HepG2 (cell line): ENCODE data around the gene PCTP. TPM values are rescaled to one million over a fixed set of nuclear protein-coding genes. Genes with fewer than 3 reads are reported as not detected.

Experiments used
- ATAC-seq: fragments of 200-7000 bp; cut with Tn5 transposase; 3 replicates; pipeline ENCODE4 v1.9.1; 2020; ENCODE audit warnings: mild to moderate bottlenecking, moderate library complexity
- BruUV-seq: library from RNA; stranded (reverse); fragments of 400-500 nt; replicated peaks from 2 replicates; lab custom pipeline; 2021; lab: Mats Ljungman, UMichigan
- CTCF ChIA-PET: fragments of 300-600 bp; formaldehyde crosslinking; extraction: SDS; loops from one replicate; lab custom pipeline; 2021; ENCODE audit warnings: low total read pairs, inconsistent platforms, low intra/inter-chr PET ratio; lab: Yijun Ruan, JAX
- POLR2A ChIA-PET: fragments of 350-600 bp; sonication (Branson Sonifier 250); formaldehyde crosslinking; loops from one replicate; lab custom pipeline; 2020; ENCODE audit warnings: antibody characterized with exemption, inconsistent platforms; lab: Yijun Ruan, JAX
- DNase-seq: peaks from one replicate; pipeline ENCODE4 v3.0.0-alpha.2; 2015; ENCODE audit warnings: low spot score
- FAIRE-seq: peaks from 3 replicates; lab custom pipeline; 2011; peaks lifted over from hg19 to GRCh38; lab: Jason Lieb, UNC
- H2AFZ ChIP-seq: one replicate; pipeline ENCODE4 v1.6.1; 2011; ENCODE audit warnings: low read length, inconsistent platforms
- H3K27ac ChIP-seq: fragments of 300-600 bp; 3 replicates; pipeline ENCODE4 v1.8.0; 2011; ENCODE audit warnings: mixed run types, mild to moderate bottlenecking, mixed read lengths, low read length, inconsistent platforms; ENCODE audit not compliant: insufficient read depth; ENCODE audit errors: extremely low read length
- H3K27me3 ChIP-seq, 2 experiments: fragments of 200-600 bp in 1 of 2; 2 replicates in 1 of 2; 3 replicates in 1 of 2; pipeline versions ENCODE4 v1.6.0 to v1.8.0; 2011; ENCODE audit warnings: low read length in 2 of 2, mild to moderate bottlenecking in 2 of 2, moderate library complexity in 2 of 2, inconsistent platforms in 1 of 2; ENCODE audit not compliant: insufficient read depth in 2 of 2, control insufficient read depth in 1 of 2
- H3K36me3 ChIP-seq, 2 experiments: fragments of 200-600 bp in 1 of 2; replicated peaks in 1 of 2; 2 replicates in 1 of 2; 3 replicates in 1 of 2; pipeline versions ENCODE4 v1.5.1 to v1.8.0; 2011; ENCODE audit warnings: low read length in 2 of 2, inconsistent platforms in 1 of 2; ENCODE audit not compliant: insufficient read depth in 2 of 2, control insufficient read depth in 1 of 2
- H3K4me1 ChIP-seq: 2 replicates; pipeline ENCODE4 v1.5.1; 2012; ENCODE audit warnings: low read length, inconsistent platforms; ENCODE audit not compliant: insufficient read depth
- H3K4me2 ChIP-seq: 2 replicates; pipeline ENCODE4 v1.6.0; 2011; ENCODE audit warnings: low read depth, low read length, inconsistent platforms
- H3K4me3 ChIP-seq, 3 experiments: fragments of 200-600 bp in 1 of 3; sonication (generic), shearing (Covaris generic) in 1 of 3; replicated peaks in 1 of 3; 2 replicates each; pipeline ENCODE4 v1.5.1; 2011 to 2016; ENCODE audit warnings: low read length in 3 of 3, inconsistent platforms in 2 of 3, low read depth in 2 of 3, mild to moderate bottlenecking in 2 of 3, control low read depth in 1 of 3, mixed read lengths in 1 of 3; ENCODE audit not compliant: insufficient read depth in 1 of 3
- H3K79me2 ChIP-seq: one replicate; pipeline ENCODE4 v1.6.1; 2011; ENCODE audit warnings: low read length, inconsistent platforms; ENCODE audit not compliant: insufficient read depth
- H3K9ac ChIP-seq: 2 replicates; pipeline ENCODE4 v1.6.0; 2011; ENCODE audit warnings: mild to moderate bottlenecking, low read depth, low read length, inconsistent platforms; ENCODE audit not compliant: insufficient read depth
- H3K9me3 ChIP-seq: 2 replicates; pipeline ENCODE4 v1.5.1; 2012; ENCODE audit warnings: mild to moderate bottlenecking, low read length
- H4K20me1 ChIP-seq: 2 replicates; pipeline ENCODE4 v1.6.0; 2011; ENCODE audit warnings: inconsistent platforms, mild to moderate bottlenecking, low read length, moderate library complexity; ENCODE audit not compliant: insufficient read depth
- ATF7 ChIP-seq, 2 experiments: fragments of 450-650 bp in 1 of 2; sonication (generic) in 1 of 2; formaldehyde crosslinking in 1 of 2; IDR thresholded peaks; 2 replicates each; pipeline versions ENCODE4 v1.4.0 to v1.6.1; 2016 to 2020; ENCODE audit warnings: antibody characterized with exemption in 1 of 2, mild to moderate bottlenecking in 1 of 2, missing genetic modification reagents in 1 of 2
- DZIP1 ChIP-seq: sonication (generic); formaldehyde crosslinking; IDR thresholded peaks from 2 replicates; pipeline ENCODE4 v1.5.0; 2020; ENCODE audit warnings: mild to moderate bottlenecking, missing genetic modification reagents
- GABPA ChIP-seq, 2 experiments: IDR thresholded peaks; 2 replicates each; pipeline ENCODE4 v1.6.1; 2011 to 2016; ENCODE audit warnings: low read depth in 2 of 2, low read length in 1 of 2, missing biosample characterization in 1 of 2, missing genetic modification characterization in 1 of 2
- HNRNPLL ChIP-seq: fragments of 200-400 bp; formaldehyde crosslinking; IDR thresholded peaks from 2 replicates; pipeline ENCODE4 v1.6.1; 2017; ENCODE audit warnings: mild to moderate bottlenecking, low read depth, low read length; ENCODE audit not compliant: poor library complexity, severe bottlenecking
- HNRNPUL1 ChIP-seq: fragments of 200-400 bp; formaldehyde crosslinking; IDR thresholded peaks from 2 replicates; pipeline ENCODE4 v1.6.1; 2017; ENCODE audit warnings: low read depth, mild to moderate bottlenecking, low read length, moderate library complexity
- IRF2 ChIP-seq: IDR thresholded peaks from 2 replicates; pipeline ENCODE4 v1.6.1; 2018; ENCODE audit warnings: missing genetic modification reagents, missing compliant biosample characterization
- JARID2 ChIP-seq: sonication (generic); formaldehyde crosslinking; IDR thresholded peaks from 2 replicates; pipeline ENCODE4 v1.8.1; 2023; ENCODE audit warnings: missing genetic modification reagents, inconsistent platforms; ENCODE audit not compliant: insufficient replicate concordance
- ZNF101 ChIP-seq: sonication (generic); formaldehyde crosslinking; IDR thresholded peaks from 2 replicates; pipeline ENCODE4 v1.4.0; 2020; ENCODE audit warnings: mild to moderate bottlenecking, low read depth, missing genetic modification reagents, borderline replicate concordance
- ZNF775 ChIP-seq: sonication (generic); formaldehyde crosslinking; IDR thresholded peaks from 2 replicates; pipeline ENCODE4 v1.4.0; 2020; ENCODE audit warnings: missing genetic modification reagents, mild to moderate bottlenecking, moderate library complexity, borderline replicate concordance
- ZNF782 ChIP-seq: sonication (generic); formaldehyde crosslinking; IDR thresholded peaks from 2 replicates; pipeline ENCODE4 v1.4.0; 2020; ENCODE audit warnings: missing genetic modification reagents, mild to moderate bottlenecking, borderline replicate concordance
- in situ Hi-C: cut with HindIII; loops from 2 replicates; pipeline ENCODE4 v1.10.0; 2017; ENCODE audit warnings: low pct_unique_long_range_greater_than_20kb; ENCODE audit not compliant: extremely low pct_ligation_motif_present
- intact Hi-C: fragments of 100-400 bp; cut with micrococcal nuclease; formaldehyde crosslinking; loops from one replicate; pipeline ENCODE4 v1.10.0; 2022; ENCODE audit not compliant: unreplicated experiment
- polyA plus RNA-seq, 8 experiments: library from polyadenylated mRNA; depleted of rRNA in 3 of 8; stranded (reverse) in 7 of 8; unstranded in 1 of 8; fragments of >200 nt; fragmentation: Illumina TruSeq in 4 of 8; extraction: Trizol in 4 of 8; gene quantifications; 2 replicates each; pipeline versions ENCODE4 v1.2.1 to v1.2.3, GENCODE V29; 2011 to 2016; ENCODE audit warnings: low read depth in 4 of 8, missing spikeins in 1 of 8, mixed read lengths in 1 of 8; ENCODE audit not compliant: insufficient read depth in 1 of 8
- total RNA-seq, 5 experiments: library from RNA; depleted of rRNA; stranded (reverse); fragments of >200 nt; fragmentation: Illumina TruSeq; extraction: Trizol; gene quantifications; 2 replicates each; pipeline ENCODE4 v1.2.3, GENCODE V29; 2016; ENCODE audit warnings: low read depth in 1 of 5
- TF ChIP-seq, protein P1 (sequence below), 2 experiments: sonication (generic) in 1 of 2; formaldehyde crosslinking in 1 of 2; IDR thresholded peaks; 2 replicates each; pipeline versions ENCODE4 v1.4.0 to v1.6.1; 2018 to 2020; ENCODE audit warnings: missing genetic modification reagents in 2 of 2, borderline replicate concordance in 1 of 2, low read depth in 1 of 2, mild to moderate bottlenecking in 1 of 2, missing biosample characterization in 1 of 2
- TF ChIP-seq, protein P2 (sequence below): sonication (generic); formaldehyde crosslinking; conservative IDR thresholded peaks from 2 replicates; pipeline ENCODE4 v1.8.0; 2022; ENCODE audit warnings: low read depth, missing genetic modification reagents

The PCTP gene
- total and polyA plus RNA-seq, 2 of the 13 experiments (the other 11 are each of a cell fraction or from before 2014, with no cell fraction given) = 37.1 to 50.7 TPM

- TF ChIP-seq DZIP1 (CRISPR knock-in tag) (no peak), HNRNPLL (no peak), HNRNPUL1 (no peak), ZNF782 (CRISPR knock-in tag) (no peak), GABPA (IDR thresholded peaks at IDR 0.05; ENCODE audit: low read depth, low read length) (no peak), GABPA (CRISPR knock-in tag; IDR thresholded peaks at IDR 0.05; ENCODE audit: low read depth) (no peak)
Measured at GRCh38 chr17:55757659-55758058, 6.8 kb downstream of the PCTP start (continued).

- DNase-seq = no peak
- Histone ChIP-seq H3K9ac (no peak overlapping the region), H3K4me2 (no peak overlapping the region), H3K4me1 (peaks cover 50% of the 10 kb centered on the region), H4K20me1 (no peaks in the 10 kb centered on the region), H3K36me3 (peaks cover 0 to 11% of the 10 kb centered on the region in 2 experiments; a peak in 1 of 5 replicates), H3K79me2 (no peaks in the 10 kb centered on the region), H3K27me3 (no peaks in the 10 kb centered on the region), H3K9me3 (no peaks in the 10 kb centered on the region), H2AFZ (no peak overlapping the region)
- BruUV-seq = no TSS peak
- CTCF ChIA-PET = no interaction called here
- in situ Hi-C loops = loop anchor here (25.0 kb wide), 1 partner anchor 371 kb away; no protein-coding TSS in a partner anchor
- intact Hi-C loops = loop anchor here (10.0 kb wide), 1 partner anchor 363 kb away; no protein-coding TSS in a partner anchor
- FAIRE-seq = no peak
- no peak for TF ChIP-seq JARID2 (CRISPR knock-in tag)
- no peak for TF ChIP-seq ZNF775 (CRISPR knock-in tag)
- no peak for TF ChIP-seq ATF7 (IDR thresholded peaks at IDR 0.05)
- no peak for TF ChIP-seq ATF7 (CRISPR knock-in tag; IDR thresholded peaks at IDR 0.05)
- TF ChIP-seq IRF2 (CRISPR knock-in tag) = no peak
- TF ChIP-seq, protein P1, sequence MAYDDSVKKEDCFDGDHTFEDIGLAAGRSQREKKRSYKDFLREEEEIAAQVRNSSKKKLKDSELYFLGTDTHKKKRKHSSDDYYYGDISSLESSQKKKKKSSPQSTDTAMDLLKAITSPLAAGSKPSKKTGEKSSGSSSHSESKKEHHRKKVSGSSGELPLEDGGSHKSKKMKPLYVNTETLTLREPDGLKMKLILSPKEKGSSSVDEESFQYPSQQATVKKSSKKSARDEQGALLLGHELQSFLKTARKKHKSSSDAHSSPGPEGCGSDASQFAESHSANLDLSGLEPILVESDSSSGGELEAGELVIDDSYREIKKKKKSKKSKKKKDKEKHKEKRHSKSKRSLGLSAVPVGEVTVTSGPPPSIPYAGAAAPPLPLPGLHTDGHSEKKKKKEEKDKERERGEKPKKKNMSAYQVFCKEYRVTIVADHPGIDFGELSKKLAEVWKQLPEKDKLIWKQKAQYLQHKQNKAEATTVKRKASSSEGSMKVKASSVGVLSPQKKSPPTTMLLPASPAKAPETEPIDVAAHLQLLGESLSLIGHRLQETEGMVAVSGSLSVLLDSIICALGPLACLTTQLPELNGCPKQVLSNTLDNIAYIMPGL (CRISPR knock-in tag; IDR thresholded peaks at IDR 0.05; ENCODE audit: borderline replicate concordance in 1 of 2, low read depth in 1 of 2) = no peak
- TF ChIP-seq, protein P2, sequence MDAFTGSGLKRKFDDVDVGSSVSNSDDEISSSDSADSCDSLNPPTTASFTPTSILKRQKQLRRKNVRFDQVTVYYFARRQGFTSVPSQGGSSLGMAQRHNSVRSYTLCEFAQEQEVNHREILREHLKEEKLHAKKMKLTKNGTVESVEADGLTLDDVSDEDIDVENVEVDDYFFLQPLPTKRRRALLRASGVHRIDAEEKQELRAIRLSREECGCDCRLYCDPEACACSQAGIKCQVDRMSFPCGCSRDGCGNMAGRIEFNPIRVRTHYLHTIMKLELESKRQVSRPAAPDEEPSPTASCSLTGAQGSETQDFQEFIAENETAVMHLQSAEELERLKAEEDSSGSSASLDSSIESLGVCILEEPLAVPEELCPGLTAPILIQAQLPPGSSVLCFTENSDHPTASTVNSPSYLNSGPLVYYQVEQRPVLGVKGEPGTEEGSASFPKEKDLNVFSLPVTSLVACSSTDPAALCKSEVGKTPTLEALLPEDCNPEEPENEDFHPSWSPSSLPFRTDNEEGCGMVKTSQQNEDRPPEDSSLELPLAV (CRISPR knock-in tag) = no peak
- no peak for TF ChIP-seq ZNF101 (CRISPR knock-in tag)
- TF ChIP-seq, all 625 proteins: peak for 0
- Histone ChIP-seq H3K4me3 (no peak overlapping the region), H3K27ac (no peak overlapping the region)
- POLR2A ChIA-PET = no interaction called here
- no peak for ATAC-seq
Measured at GRCh38 chr17:55758171-55758570, 7.3 kb downstream of the PCTP start.
